Kasumi-1 (cell line): Measurements from ENCODE around the gene PRRG3.

Source experiments
- DNase-seq, 2 experiments: peaks; one replicate each; lab custom pipeline; 2025; lab: John Stamatoyannopoulos, UW

Gene PRRG3

DNA sequence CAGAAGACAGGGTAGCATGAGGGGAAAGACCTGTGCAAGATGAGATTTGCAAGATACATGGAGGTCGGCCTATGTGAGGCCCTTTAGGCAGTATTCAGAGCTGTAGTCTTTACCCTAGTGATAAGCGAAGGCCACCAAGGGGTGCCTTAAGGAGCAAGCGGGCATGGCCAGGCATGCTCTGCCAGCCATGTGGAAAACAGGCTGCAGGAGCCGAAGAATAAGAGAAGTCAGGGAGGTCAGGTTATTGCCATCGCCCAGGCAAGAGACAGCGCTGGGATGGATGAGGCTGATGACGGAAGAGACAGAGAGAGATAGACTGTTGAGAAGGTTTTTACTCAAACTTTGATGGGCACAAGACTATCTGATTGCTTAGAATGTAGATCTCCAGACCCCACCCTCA, 13.6 kb downstream of the PRRG3 start:
- DNase-seq, result no peak

DNA sequence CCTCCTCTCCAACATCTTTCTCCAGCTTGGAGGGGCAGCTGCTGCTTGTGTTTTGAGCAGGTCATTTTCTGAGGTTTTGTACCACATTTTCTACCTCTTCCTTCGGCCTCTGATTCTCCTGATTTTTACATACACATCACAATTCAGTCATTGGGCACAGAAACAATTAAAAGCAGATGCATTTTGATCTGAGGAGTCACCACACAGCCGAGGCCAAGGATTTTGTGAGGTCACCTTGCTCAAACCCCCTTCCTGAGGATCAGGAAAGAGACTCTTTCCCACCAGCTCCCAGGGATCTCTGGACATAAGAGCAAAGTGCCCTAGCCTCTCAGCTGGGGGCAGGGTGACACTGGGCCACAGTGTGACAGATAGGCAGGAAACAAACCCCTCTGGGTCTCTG, 15.2 kb downstream of the PRRG3 start:
- DNase-seq, result no peak

- no peak for DNase-seq
Observed at GRCh38 chrX:151711154-151711553, 15.9 kb downstream of the PRRG3 start.

DNA sequence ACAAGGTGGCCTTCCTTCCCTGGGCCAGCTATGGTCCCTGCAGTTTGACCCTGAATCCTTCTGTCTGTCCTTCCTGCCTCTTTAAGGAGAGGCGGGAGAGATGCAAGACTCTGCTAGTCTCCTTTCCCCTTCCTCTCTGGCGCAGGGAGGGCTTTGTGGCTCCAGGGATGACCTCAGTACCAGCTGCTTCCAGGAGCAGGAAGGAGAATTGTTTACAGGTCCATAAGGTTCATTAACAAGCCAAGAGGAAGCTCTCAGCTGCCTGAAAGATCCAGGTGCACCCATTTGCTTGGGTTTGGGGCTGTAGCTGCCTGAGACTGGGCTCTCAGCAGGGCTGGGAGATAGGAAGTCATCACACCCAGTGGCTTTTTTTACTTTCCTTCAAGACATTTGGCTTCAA, 16.5 kb downstream of the PRRG3 start:
- DNase-seq, result no peak

GRCh38 chrX:151712253-151712652, 17.0 kb downstream of the PRRG3 start:
- no peak for DNase-seq

DNA sequence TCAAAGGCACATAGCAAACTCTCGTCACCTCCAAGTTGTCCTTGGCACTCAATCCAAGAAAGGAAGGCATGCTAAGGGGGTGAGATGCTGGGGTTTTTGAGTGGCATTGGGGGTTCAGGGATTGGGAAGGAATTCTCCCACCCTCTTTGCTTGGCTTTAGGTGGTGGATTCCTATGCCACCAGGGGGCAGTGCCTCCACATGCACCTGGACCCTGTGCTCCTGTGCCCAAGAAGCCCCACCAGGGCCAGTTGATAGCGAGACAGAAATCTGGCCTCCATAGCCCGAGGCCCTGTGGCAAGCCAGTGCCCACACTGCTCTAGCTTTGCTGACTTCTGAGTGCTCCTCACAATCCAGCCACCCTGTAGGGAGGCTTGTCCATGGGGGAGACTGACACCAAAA, 18.6 kb downstream of the PRRG3 start:
- DNase-seq, result peak in 1 of 2 experiments; percentile 5

- DNase-seq, result no peak
Observed at GRCh38 chrX:151714362-151714761, 19.1 kb downstream of the PRRG3 start.

GRCh38 chrX:151715752-151716151, 20.5 kb downstream of the PRRG3 start, which contains the start of gene FATE1:
TSS of gene FATE1 (plus strand) at chrX:151716035. CDS start at chrX:151716120, 85 bp downstream.
- no peak for DNase-seq

GRCh38 chrX:151722241-151722846, 27.1 kb downstream of the PRRG3 start:
- no peak for DNase-seq

DNA sequence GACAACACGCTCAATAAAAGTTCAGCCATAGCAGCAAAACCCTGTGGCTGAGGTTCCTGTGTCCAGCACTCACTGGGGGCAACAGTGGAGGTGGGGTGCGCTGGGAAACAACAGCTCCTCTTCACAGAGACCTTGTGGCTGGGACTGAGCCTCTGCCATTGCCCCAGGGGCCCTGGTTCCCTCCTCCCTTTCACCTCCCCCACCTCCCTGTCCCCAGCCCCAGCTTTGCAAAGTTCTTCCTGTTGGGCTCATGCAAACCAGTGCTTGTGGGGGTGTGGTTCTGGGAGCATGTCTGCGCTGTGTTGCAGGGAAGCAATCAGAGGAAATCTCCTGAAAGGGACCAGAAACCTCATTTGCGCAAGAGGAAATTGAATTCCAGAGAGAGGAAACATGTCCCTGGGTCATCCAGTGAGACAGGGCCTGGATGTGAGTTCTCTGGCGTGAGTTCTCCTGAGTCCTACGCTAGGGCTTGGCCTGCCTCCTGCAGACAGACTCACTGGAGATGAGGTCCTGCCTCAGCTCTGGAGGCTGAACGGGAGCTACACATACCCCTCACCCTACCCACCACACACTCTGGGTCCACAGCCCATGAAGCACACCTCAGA, 28.0 kb downstream of the PRRG3 start:
- DNase-seq, result peak; percentile 65 to 67

- DNase-seq, result no peak
Observed at GRCh38 chrX:151724563-151725337, 29.5 kb downstream of the PRRG3 start.

DNA sequence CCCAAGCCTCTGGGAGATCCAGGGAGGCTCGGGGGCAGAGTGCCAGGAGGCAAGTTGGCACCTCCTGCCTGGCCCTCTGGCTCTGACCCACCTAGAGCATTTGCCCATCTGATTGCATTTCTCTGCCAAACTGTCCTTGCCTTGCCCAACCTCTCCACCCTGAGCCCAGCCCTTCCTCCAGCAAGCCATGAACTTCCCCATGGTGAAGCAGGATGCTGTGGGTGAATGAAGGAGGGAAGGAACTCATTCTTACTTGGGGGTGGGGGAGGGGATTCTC, 30.0 kb downstream of the PRRG3 start:
- DNase-seq, result peak in 1 of 2 experiments; percentile 3

- no peak for DNase-seq
Observed at GRCh38 chrX:151726751-151727150, 31.5 kb downstream of the PRRG3 start.

DNA sequence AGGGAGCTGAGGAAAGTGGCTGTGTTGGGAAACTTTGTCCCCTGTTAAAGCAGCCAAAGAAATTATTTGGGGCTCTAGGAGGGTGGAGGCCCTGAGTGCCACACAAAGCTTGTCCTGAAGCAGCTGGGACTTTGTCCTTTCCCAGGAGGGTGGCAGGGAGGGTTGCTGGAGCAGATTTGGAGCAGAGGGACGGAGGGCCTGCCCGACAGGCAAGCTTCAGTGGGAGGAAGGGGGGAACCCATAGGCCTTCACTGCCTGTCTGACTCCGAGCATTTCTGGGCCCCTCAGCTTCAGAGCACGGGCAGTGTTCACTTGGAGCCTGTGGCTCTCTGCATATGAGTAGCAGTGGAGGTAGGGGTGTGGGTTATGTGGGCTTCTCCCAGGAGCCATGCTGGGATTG, 32.1 kb downstream of the PRRG3 start:
- DNase-seq, result no peak

GRCh38 chrX:151729056-151729725, 33.9 kb downstream of the PRRG3 start:
- no peak for DNase-seq

GRCh38 chrX:151734446-151734845, 39.2 kb downstream of the PRRG3 start, which contains the start of gene CNGA2:
TSS of gene CNGA2 (plus strand) at chrX:151734746. CDS start at chrX:151738484, 3,738 bp downstream.
- DNase-seq, result no peak

- DNase-seq, result no peak
Observed at GRCh38 chrX:151735219-151735618, 40.0 kb downstream of the PRRG3 start.

DNA sequence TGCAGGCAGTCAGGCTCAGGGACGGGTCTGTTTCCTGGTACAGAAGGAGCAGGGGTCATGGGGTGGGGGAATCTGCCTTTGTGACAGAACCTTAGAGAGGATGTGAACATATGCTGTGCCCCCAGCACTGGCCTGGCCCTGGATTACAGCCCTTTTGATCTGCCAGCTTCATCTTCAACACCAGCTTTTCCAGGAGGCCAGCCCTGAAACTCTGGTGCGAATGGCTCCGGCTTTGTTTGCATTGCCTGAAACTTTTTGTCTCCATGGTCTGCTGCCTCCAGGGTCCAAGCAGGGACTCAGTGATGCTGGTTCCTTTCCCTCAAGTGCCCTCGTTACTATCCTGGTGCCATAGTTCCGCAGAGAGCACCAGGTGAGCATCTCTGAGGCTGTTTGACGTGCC, 41.4 kb downstream of the PRRG3 start:
- DNase-seq, result no peak

GRCh38 chrX:151737494-151737893, 42.2 kb downstream of the PRRG3 start:
- DNase-seq, result no peak

- no peak for DNase-seq
Observed at GRCh38 chrX:151738751-151739150, 43.5 kb downstream of the PRRG3 start.

GRCh38 chrX:151741606-151742005, 46.3 kb downstream of the PRRG3 start:
- DNase-seq, result no peak

DNA sequence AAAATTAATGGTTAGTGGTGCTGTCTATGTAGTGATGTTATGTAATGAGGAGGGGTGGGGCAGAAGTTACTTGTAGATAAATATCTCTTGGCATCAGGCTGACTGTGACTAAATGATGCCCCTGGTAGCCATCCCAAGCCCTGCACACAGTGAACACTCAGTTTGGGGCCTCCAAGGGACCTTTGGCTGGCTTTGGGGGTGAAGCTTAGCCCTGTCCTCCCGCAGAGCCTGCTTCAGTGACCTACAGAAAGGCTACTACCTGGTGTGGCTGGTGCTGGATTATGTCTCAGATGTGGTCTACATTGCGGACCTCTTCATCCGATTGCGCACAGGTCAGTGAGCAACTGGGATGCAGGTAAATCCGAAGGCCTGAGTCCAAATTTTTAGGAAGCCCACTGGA, 47.1 kb downstream of the PRRG3 start:
- no peak for DNase-seq
